Measurements from ENCODE around the gene IRF2BP1. TPM values are rescaled to one million over a fixed set of nuclear protein-coding genes. Genes with fewer than 3 reads are reported as not detected.

IRF2BP1 gene
- total RNA-seq, 2 donors from 2014 or later = 25.0 to 25.5 TPM

DNA sequence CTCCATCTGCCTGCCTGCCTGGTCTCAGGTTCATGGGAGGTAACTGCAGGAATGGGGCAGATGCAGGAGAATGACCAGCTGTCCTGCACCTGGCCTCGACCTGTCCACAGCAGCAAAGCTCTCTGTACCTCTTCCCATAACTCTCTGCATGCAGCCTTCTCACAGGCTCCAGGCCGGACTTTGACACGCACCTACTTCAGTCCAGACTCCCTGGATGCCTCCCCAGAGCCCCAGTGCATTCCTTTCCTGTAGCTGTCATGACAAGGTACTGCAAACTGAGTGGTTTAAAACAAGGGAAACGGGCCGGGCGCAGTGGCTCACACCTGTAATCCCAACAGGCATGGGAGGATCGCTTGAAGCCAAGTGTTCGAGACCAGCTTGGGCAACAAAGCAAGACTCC lies 25.4 kb upstream of the IRF2BP1 start:
- DNase-seq (ENCODE audit: low spot score) = no peak
- Histone ChIP-seq H3K4me3 (no peak overlapping the region), H3K9me3 (no peaks in the 10 kb centered on the region), H3K27me3 (replicated peaks; ENCODE audit: insufficient read depth) (no peaks in the 10 kb centered on the region), H3K27ac (no peak overlapping the region), H3K36me3 (no peaks in the 10 kb centered on the region), H3K4me1 (ENCODE audit: control insufficient read depth in 1 of 2, low read depth in 2 of 2) (no peaks in the 10 kb centered on the region)
- TF ChIP-seq, protein P1, sequence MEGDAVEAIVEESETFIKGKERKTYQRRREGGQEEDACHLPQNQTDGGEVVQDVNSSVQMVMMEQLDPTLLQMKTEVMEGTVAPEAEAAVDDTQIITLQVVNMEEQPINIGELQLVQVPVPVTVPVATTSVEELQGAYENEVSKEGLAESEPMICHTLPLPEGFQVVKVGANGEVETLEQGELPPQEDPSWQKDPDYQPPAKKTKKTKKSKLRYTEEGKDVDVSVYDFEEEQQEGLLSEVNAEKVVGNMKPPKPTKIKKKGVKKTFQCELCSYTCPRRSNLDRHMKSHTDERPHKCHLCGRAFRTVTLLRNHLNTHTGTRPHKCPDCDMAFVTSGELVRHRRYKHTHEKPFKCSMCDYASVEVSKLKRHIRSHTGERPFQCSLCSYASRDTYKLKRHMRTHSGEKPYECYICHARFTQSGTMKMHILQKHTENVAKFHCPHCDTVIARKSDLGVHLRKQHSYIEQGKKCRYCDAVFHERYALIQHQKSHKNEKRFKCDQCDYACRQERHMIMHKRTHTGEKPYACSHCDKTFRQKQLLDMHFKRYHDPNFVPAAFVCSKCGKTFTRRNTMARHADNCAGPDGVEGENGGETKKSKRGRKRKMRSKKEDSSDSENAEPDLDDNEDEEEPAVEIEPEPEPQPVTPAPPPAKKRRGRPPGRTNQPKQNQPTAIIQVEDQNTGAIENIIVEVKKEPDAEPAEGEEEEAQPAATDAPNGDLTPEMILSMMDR (IDR thresholded peaks at IDR 0.05) = no peak
- ATAC-seq (ENCODE audit: insufficient number of reproducible peaks, low FRiP score, low read depth) = no peak

DNA sequence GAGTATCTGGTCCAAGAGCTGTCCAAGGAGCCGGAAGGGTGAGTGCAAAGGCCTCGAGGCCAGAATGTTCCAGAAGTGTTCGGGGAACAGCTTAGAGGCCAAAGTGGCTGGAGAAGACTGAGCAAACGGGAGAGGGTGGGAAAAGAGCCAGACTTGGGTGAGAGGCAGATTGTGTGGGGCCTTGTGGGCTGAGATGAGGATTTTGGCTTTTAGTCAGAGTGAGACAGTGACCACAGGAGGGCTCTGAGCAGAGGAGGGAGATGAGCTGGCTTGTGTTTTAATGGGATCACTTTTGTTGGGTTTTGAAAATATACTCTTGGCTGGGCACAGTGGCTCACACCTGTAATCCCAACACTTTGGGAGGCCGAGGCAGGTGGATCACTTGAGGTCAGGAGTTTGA lies 23.0 kb upstream of the IRF2BP1 start:
- no peaks in the 10 kb centered on the region for H3K4me1 ChIP-seq (ENCODE audit: control insufficient read depth in 1 of 2, low read depth in 2 of 2)
- H3K9me3 ChIP-seq = no peaks in the 10 kb centered on the region
- no peaks in the 10 kb centered on the region for H3K27me3 ChIP-seq (replicated peaks; ENCODE audit: insufficient read depth)
- H3K4me3 ChIP-seq = no peak overlapping the region
- H3K36me3 ChIP-seq = no peaks in the 10 kb centered on the region
- TF ChIP-seq, protein P1 (IDR thresholded peaks at IDR 0.05) = no peak
- ATAC-seq (ENCODE audit: insufficient number of reproducible peaks, low FRiP score, low read depth) (no peak), DNase-seq (ENCODE audit: low spot score) (no peak)
- no peak overlapping the region for H3K27ac ChIP-seq

DNA sequence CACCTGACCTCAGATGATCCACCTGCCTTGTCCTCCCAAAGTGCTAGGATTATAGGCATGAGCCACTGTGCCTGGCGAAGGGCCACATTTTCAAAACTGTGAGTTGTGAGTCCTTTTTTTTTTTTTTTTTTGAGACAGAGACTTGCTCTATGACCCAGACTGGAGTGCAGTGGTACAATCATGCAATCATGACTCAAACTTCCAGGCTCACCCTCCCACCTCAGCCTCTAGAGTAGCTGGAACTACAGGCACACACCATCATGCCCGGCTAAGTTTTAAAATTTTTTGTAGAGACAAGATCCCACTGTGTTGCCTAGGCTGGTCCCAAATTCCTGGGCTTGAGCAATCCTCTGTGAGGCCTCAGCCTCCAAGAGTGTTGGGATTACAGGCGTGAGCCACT lies 20.3 kb upstream of the IRF2BP1 start:
- peaks cover under 1 to 10% of the 10 kb centered on the region in 2 donors for H3K4me1 ChIP-seq (ENCODE audit: control insufficient read depth in 1 of 2, low read depth in 2 of 2)
- DNase-seq (ENCODE audit: low spot score) (no peak), ATAC-seq (ENCODE audit: insufficient number of reproducible peaks, low FRiP score, low read depth) (no peak)
- TF ChIP-seq, protein P1 (IDR thresholded peaks at IDR 0.05) = no peak
- no peaks in the 10 kb centered on the region for H3K27me3 ChIP-seq (replicated peaks; ENCODE audit: insufficient read depth)
- H3K36me3 ChIP-seq = no peaks in the 10 kb centered on the region
- H3K9me3 ChIP-seq = no peaks in the 10 kb centered on the region
- H3K4me3 ChIP-seq = no peak overlapping the region
- H3K27ac ChIP-seq = no peak overlapping the region

DNA sequence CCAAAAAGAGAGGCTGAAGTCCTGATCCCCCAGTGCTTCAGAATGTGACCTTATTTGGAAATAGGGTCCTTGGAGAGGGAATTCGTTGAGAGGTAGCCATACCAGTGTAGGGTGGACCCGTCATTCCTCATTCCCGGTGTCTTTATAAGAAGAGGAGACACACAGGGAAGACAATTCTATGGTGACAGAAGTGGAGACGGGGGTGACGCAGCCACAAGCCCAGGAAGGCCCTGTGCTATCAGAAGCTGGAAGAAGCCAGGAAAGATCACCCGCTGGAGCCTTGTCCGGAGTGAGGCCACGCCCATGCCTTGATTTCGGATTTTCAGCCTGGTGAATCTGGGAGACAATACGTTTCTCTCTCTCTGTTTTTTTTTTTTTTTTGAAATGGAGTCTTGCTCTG lies 19.1 kb upstream of the IRF2BP1 start:
- no peak for ATAC-seq (ENCODE audit: insufficient number of reproducible peaks, low FRiP score, low read depth)
- Histone ChIP-seq H3K27ac (no peak overlapping the region), H3K4me3 (no peak overlapping the region), H3K9me3 (no peaks in the 10 kb centered on the region), H3K27me3 (replicated peaks; ENCODE audit: insufficient read depth) (no peaks in the 10 kb centered on the region), H3K36me3 (no peaks in the 10 kb centered on the region), H3K4me1 (ENCODE audit: control insufficient read depth in 1 of 2, low read depth in 2 of 2) (peaks cover 6 to 21% of the 10 kb centered on the region in 2 donors)
- TF ChIP-seq, protein P1 (IDR thresholded peaks at IDR 0.05) = no peak
- no peak for DNase-seq (ENCODE audit: low spot score)

DNA sequence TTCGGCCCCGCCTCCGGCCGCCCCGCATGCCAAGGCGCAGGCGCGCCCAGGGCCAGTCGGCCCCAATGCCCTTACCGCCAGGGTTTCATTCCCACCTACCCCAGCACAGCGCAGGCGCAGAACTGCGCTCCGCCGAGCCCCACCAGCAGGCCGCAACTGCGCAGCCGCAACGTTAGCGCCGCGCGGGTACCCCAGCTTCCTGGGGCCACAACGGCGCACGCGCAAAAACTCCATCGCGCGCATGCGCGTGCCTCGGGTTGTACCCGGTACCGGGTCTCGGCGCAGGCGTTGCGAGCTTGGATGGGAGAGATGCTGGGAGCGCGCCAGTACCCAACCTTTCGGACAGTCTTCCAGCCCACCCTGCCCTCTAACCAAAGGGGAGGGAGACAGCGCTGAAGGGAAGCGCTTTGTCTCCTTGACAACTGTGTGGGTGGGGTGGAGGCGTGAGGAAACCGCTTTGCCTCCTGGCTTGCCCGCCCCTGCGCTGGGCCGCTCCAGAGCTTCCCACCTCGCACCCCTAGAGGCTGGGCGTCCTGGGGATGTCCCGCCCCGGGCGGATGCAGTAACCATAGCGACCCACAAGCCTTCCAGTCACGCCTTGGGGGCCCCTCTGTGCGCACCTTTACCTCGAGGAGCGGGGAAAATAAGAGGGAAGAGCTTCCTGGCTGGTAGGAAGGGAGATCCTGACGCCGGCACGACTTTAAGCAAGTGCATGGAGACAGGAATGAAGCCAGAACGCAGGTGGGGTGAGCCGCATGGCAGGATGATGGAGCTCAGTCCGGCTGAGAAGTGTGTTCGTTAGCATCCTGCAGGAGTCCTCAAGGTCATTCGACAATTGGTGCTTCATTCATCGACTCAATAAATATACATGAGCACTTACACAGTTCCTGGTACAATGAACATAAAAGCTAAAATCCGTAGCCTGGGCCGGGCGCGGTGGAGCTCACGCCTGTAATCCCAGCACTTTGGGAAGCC lies 17.0 kb upstream of the IRF2BP1 start:
- peaks cover 12% of the 10 kb centered on the region for H3K36me3 ChIP-seq
- H3K4me1 ChIP-seq (ENCODE audit: control insufficient read depth in 1 of 2, low read depth in 2 of 2) = peaks cover 6 to 21% of the 10 kb centered on the region in 2 donors
- H3K9me3 ChIP-seq = no peaks in the 10 kb centered on the region
- DNase-seq (ENCODE audit: low spot score) (peak; percentile 78), ATAC-seq (ENCODE audit: insufficient number of reproducible peaks, low FRiP score, low read depth) (peak; percentile 91)
- peak overlapping the region; percentile 89 for H3K4me3 ChIP-seq
- peak overlapping the region; percentile 52 to 76 for H3K27ac ChIP-seq
- TF ChIP-seq, protein P1 (IDR thresholded peaks at IDR 0.05) = no peak
- H3K27me3 ChIP-seq (replicated peaks; ENCODE audit: insufficient read depth) = no peaks in the 10 kb centered on the region
